Measurements from ENCODE around the gene NMNAT3. TPM values are rescaled to one million over a fixed set of nuclear protein-coding genes. Genes with fewer than 3 reads are reported as not detected.
"Not testable (repeated sequence)": the region's sequence is repeated elsewhere in the genome, so short reads cannot be mapped to it uniquely, and the experiment has no call there.

NMNAT3 gene
- total and polyA plus RNA-seq, 2 donors from 2014 or later: 6.4 to 13.8 TPM

DNA sequence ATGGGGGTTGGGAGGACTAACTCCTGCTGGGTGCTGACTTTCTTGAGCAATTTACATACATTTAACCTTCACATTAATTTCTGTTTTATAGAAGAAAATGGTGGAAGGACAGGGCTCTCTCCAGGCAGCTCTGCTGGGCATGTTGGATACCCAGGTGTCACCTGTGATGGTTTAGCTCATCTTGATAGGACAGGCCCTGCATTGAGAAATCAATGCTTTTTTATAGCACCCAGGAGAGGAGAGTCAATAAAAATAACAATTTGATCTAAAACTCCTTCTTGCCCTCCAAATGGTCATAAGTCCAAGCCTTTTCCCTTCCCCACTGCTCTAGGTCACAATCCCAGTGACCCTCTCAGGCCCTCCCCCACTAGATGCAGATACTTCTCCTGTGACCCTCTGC, 90.0 kb downstream of the NMNAT3 start:
- no peaks in the 10 kb centered on the region for H3K9me3 ChIP-seq (ENCODE audit: control insufficient read depth in 2 of 3, insufficient read depth in 1 of 3, low read length in 3 of 3)
- intact Hi-C loops (cut with DNase I): no loop called here
- H3K4me1 ChIP-seq (ENCODE audit: control insufficient read depth in 2 of 3, insufficient read depth in 2 of 3, low read depth in 1 of 3, low read length in 3 of 3): no peaks in the 10 kb centered on the region
- H3K4me3 ChIP-seq (ENCODE audit: low read length in 3 of 3): no peak overlapping the region
- TF ChIP-seq, protein P1, sequence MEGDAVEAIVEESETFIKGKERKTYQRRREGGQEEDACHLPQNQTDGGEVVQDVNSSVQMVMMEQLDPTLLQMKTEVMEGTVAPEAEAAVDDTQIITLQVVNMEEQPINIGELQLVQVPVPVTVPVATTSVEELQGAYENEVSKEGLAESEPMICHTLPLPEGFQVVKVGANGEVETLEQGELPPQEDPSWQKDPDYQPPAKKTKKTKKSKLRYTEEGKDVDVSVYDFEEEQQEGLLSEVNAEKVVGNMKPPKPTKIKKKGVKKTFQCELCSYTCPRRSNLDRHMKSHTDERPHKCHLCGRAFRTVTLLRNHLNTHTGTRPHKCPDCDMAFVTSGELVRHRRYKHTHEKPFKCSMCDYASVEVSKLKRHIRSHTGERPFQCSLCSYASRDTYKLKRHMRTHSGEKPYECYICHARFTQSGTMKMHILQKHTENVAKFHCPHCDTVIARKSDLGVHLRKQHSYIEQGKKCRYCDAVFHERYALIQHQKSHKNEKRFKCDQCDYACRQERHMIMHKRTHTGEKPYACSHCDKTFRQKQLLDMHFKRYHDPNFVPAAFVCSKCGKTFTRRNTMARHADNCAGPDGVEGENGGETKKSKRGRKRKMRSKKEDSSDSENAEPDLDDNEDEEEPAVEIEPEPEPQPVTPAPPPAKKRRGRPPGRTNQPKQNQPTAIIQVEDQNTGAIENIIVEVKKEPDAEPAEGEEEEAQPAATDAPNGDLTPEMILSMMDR (IDR thresholded peaks at IDR 0.05; ENCODE audit: borderline replicate concordance, extremely low read depth, insufficient read depth): no peak
- no peaks in the 10 kb centered on the region for H3K27me3 ChIP-seq (ENCODE audit: control insufficient read depth, insufficient read depth, low read length)
- no peak overlapping the region for H3K27ac ChIP-seq (ENCODE audit: low read depth in 2 of 2, low read length in 2 of 2)
- H3K36me3 ChIP-seq (ENCODE audit: control insufficient read depth in 2 of 3, insufficient read depth in 3 of 3, low read length in 3 of 3): no peaks in the 10 kb centered on the region
- FAIRE-seq (no peak), DNase-seq (no peak)
- no peak overlapping the region for H3K9ac ChIP-seq (ENCODE audit: low read length in 3 of 3)

DNA sequence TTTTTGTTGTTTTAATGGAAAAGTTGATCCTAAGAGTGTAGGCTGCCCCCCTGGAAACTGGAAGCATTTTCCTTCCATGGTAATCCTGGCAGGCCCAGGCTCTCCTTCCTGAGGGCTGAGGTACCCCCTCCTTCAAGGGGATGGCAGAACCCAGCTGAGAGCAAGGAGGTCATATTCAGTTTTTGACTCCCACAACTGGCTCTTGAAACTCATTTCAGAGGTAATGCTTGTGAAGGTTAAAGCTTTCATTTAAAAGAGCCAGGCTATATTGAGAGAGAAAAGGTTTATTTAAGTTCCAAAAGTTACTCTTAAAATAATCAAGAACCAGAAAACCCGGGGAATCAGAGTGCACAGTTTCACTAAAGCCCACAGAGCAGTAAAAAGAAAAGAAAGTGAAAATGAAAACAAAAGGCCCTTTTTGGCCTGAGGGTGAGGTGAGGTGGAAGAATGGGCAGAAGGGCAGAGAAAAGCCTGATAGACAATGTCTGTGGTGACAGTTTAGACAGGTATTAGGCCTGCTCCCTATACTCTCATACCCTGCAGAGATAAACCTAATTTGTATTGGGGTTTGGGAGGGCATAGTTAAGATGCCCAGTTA, 91.3 kb downstream of the NMNAT3 start:
- no peak for FAIRE-seq
- Histone ChIP-seq H3K27ac (ENCODE audit: low read depth in 2 of 2, low read length in 2 of 2) (no peak overlapping the region), H3K9me3 (ENCODE audit: control insufficient read depth in 2 of 3, insufficient read depth in 1 of 3, low read length in 3 of 3) (no peaks in the 10 kb centered on the region), H3K9ac (ENCODE audit: low read length in 3 of 3) (no peak overlapping the region), H3K36me3 (ENCODE audit: control insufficient read depth in 2 of 3, insufficient read depth in 3 of 3, low read length in 3 of 3) (no peaks in the 10 kb centered on the region), H3K27me3 (ENCODE audit: control insufficient read depth, insufficient read depth, low read length) (no peaks in the 10 kb centered on the region), H3K4me1 (ENCODE audit: control insufficient read depth in 2 of 3, insufficient read depth in 2 of 3, low read depth in 1 of 3, low read length in 3 of 3) (no peaks in the 10 kb centered on the region), H3K4me3 (ENCODE audit: low read length in 3 of 3) (no peak overlapping the region)
- intact Hi-C loops (cut with DNase I): no loop called here
- no peak for DNase-seq
- TF ChIP-seq, protein P1 (IDR thresholded peaks at IDR 0.05; ENCODE audit: borderline replicate concordance, extremely low read depth, insufficient read depth): no peak

DNA sequence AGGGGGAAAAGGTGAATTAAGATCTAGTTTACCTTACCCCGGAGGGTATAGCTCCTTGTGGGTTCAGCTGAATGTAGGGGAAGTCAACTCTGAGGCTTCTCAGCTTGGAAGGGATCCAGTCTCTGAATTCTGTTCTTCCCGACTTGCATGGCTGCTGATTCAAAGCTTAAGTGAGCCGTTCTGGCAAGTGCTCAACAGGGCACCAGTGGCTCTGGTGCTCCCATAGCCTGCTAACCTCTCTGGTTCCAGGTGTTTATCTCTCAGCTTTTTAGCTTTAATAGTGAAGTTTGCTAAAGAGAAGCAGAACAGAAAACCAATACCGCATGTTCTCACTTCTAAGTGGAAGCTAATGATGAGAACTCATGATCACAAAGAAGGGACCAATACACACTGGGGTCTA, 92.0 kb downstream of the NMNAT3 start:
- Histone ChIP-seq H3K9me3 (ENCODE audit: control insufficient read depth in 2 of 3, insufficient read depth in 1 of 3, low read length in 3 of 3) (no peaks in the 10 kb centered on the region), H3K36me3 (ENCODE audit: control insufficient read depth in 2 of 3, insufficient read depth in 3 of 3, low read length in 3 of 3) (no peaks in the 10 kb centered on the region), H3K4me1 (ENCODE audit: control insufficient read depth in 2 of 3, insufficient read depth in 2 of 3, low read depth in 1 of 3, low read length in 3 of 3) (no peaks in the 10 kb centered on the region), H3K27me3 (ENCODE audit: control insufficient read depth, insufficient read depth, low read length) (no peaks in the 10 kb centered on the region), H3K9ac (ENCODE audit: low read length in 3 of 3) (no peak overlapping the region), H3K4me3 (ENCODE audit: low read length in 3 of 3) (no peak overlapping the region), H3K27ac (ENCODE audit: low read depth in 2 of 2, low read length in 2 of 2) (no peak overlapping the region)
- TF ChIP-seq, protein P1 (IDR thresholded peaks at IDR 0.05; ENCODE audit: borderline replicate concordance, extremely low read depth, insufficient read depth): no peak
- intact Hi-C loops (cut with DNase I): no loop called here
- DNase-seq (no peak), FAIRE-seq (no peak)

DNA sequence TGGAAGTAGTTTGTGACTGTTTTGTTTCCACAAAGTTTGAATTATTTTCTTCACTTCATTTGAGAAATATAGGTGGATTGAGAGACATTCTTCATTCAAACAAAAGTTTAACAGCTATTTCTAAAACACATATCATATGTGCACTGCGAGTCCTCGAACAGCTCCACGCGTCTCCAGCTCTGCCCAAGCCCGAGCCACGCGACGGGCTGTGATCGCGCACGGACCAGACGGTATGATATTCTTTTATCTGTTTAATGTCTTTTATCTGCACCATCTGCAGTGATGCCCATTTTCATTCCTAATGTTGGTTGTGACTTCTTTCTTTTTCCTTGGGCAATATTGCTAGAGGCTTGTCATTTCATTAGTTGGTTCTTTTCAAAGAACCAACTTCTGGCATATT, 94.1 kb downstream of the NMNAT3 start:
- H3K9ac ChIP-seq (ENCODE audit: low read length in 3 of 3); H3K9me3 ChIP-seq (ENCODE audit: control insufficient read depth in 2 of 3, insufficient read depth in 1 of 3, low read length in 3 of 3); H3K27me3 ChIP-seq (ENCODE audit: control insufficient read depth, insufficient read depth, low read length); DNase-seq; H3K4me3 ChIP-seq (ENCODE audit: low read length in 3 of 3); intact Hi-C loops (cut with DNase I); H3K4me1 ChIP-seq (ENCODE audit: control insufficient read depth in 2 of 3, insufficient read depth in 2 of 3, low read depth in 1 of 3, low read length in 3 of 3); FAIRE-seq; H3K27ac ChIP-seq (ENCODE audit: low read depth in 2 of 2, low read length in 2 of 2); H3K36me3 ChIP-seq (ENCODE audit: control insufficient read depth in 2 of 3, insufficient read depth in 3 of 3, low read length in 3 of 3): not testable (repeated sequence)

All from kidney (tissue), 14 donors.